ENCODE data around the gene PEG3. TPM values are rescaled to one million over a fixed set of nuclear protein-coding genes. Genes with fewer than 3 reads are reported as not detected.

PEG3 gene
- total RNA-seq, 1 donor from 2014 or later = not detected

GRCh38 chr19:56811480-56811879 lies 29.0 kb downstream of the PEG3 start:
- no peak for TF ChIP-seq CTCF (IDR thresholded peaks at IDR 0.05)
- no peak for TF ChIP-seq EZH2phosphoT487 (IDR thresholded peaks at IDR 0.05)
- TF ChIP-seq EZH2 (IDR thresholded peaks at IDR 0.05) = no peak
- H3K27me3 ChIP-seq = no peaks in the 10 kb centered on the region
- H3K27ac ChIP-seq = no peak overlapping the region
- H3K9me3 ChIP-seq (ENCODE audit: low read depth) = peaks cover 40% of the 10 kb centered on the region
- no peak overlapping the region for H3K4me2 ChIP-seq
- H3K79me2 ChIP-seq (ENCODE audit: low read depth) = no peaks in the 10 kb centered on the region
- no peaks in the 10 kb centered on the region for H4K20me1 ChIP-seq (ENCODE audit: low read depth)
- Mint-ChIP-seq H3K27me3 (ENCODE audit: insufficient read depth, low read depth) (no peaks in the 10 kb centered on the region), H3K4me3 (no peak overlapping the region), H3K4me1 (no peaks in the 10 kb centered on the region), H3K36me3 (no peaks in the 10 kb centered on the region), H3K9me3 (peaks cover 54% of the 10 kb centered on the region), H3K27ac (no peak overlapping the region)
- DNase-seq (ENCODE audit: low spot score) = no peak
- H3K36me3 ChIP-seq = no peaks in the 10 kb centered on the region
- no peaks in the 10 kb centered on the region for H3K4me1 ChIP-seq
- no peak overlapping the region for H2AFZ ChIP-seq (replicated peaks)
- no peaks in the 10 kb centered on the region for H3F3A ChIP-seq (ENCODE audit: low read depth)
- H3K4me3 ChIP-seq = no peak overlapping the region
- no peak overlapping the region for H3K9ac ChIP-seq

GRCh38 chr19:56810260-56810659 lies 30.3 kb downstream of the PEG3 start:
- H3K27ac Mint-ChIP-seq = no peak overlapping the region

GRCh38 chr19:56808717-56809392 lies 31.7 kb downstream of the PEG3 start:
- Histone ChIP-seq H3K9ac (no peak overlapping the region), H3K4me1 (no peaks in the 10 kb centered on the region)
- DNase-seq (ENCODE audit: low spot score) = no peak

More at GRCh38 chr19:56810260-56810659, 30.3 kb downstream of the PEG3 start:
- Histone ChIP-seq H3K4me1 (no peaks in the 10 kb centered on the region), H3F3A (ENCODE audit: low read depth) (no peaks in the 10 kb centered on the region), H3K27me3 (no peaks in the 10 kb centered on the region), H3K9me3 (ENCODE audit: low read depth) (peaks cover 46% of the 10 kb centered on the region), H3K36me3 (no peaks in the 10 kb centered on the region), H3K9ac (no peak overlapping the region), H3K27ac (no peak overlapping the region), H2AFZ (replicated peaks) (no peak overlapping the region), H3K4me3 (no peak overlapping the region), H4K20me1 (ENCODE audit: low read depth) (no peaks in the 10 kb centered on the region), H3K79me2 (ENCODE audit: low read depth) (no peaks in the 10 kb centered on the region), H3K4me2 (no peak overlapping the region)
- no peak for TF ChIP-seq EZH2 (IDR thresholded peaks at IDR 0.05)
- TF ChIP-seq CTCF (IDR thresholded peaks at IDR 0.05) = no peak
- TF ChIP-seq EZH2phosphoT487 (IDR thresholded peaks at IDR 0.05) = no peak
- Mint-ChIP-seq H3K36me3 (no peaks in the 10 kb centered on the region), H3K4me3 (no peak overlapping the region), H3K27me3 (ENCODE audit: insufficient read depth, low read depth) (no peaks in the 10 kb centered on the region), H3K9me3 (peaks cover 52% of the 10 kb centered on the region), H3K4me1 (no peaks in the 10 kb centered on the region)
- DNase-seq (ENCODE audit: low spot score) = no peak

More at GRCh38 chr19:56808717-56809392, 31.7 kb downstream of the PEG3 start:
- Mint-ChIP-seq H3K9me3 (peaks cover 43% of the 10 kb centered on the region), H3K36me3 (no peaks in the 10 kb centered on the region), H3K4me1 (no peaks in the 10 kb centered on the region), H3K27me3 (ENCODE audit: insufficient read depth, low read depth) (no peaks in the 10 kb centered on the region), H3K27ac (no peak overlapping the region), H3K4me3 (no peak overlapping the region)
- no peaks in the 10 kb centered on the region for H3F3A ChIP-seq (ENCODE audit: low read depth)
- H3K36me3 ChIP-seq = no peaks in the 10 kb centered on the region
- no peak overlapping the region for H3K27ac ChIP-seq
- peaks cover 44% of the 10 kb centered on the region for H3K9me3 ChIP-seq (ENCODE audit: low read depth)
- no peaks in the 10 kb centered on the region for H3K79me2 ChIP-seq (ENCODE audit: low read depth)
- H3K27me3 ChIP-seq = no peaks in the 10 kb centered on the region
- H3K4me2 ChIP-seq = no peak overlapping the region
- TF ChIP-seq EZH2 (IDR thresholded peaks at IDR 0.05) (no peak), CTCF (IDR thresholded peaks at IDR 0.05) (no peak), EZH2phosphoT487 (IDR thresholded peaks at IDR 0.05) (no peak)
- H2AFZ ChIP-seq (replicated peaks) = no peak overlapping the region
- H3K4me3 ChIP-seq = no peak overlapping the region
- H4K20me1 ChIP-seq (ENCODE audit: low read depth) = no peaks in the 10 kb centered on the region

Data from neural progenitor cell (in vitro differentiated cells).